SU-DHL-6 (cell line): ENCODE measurements around the gene ZNF135.

Experiments
- EZH2phosphoT487 ChIP-seq: fragments of 200-600 bp; sonication (generic), shearing (Covaris generic); conservative IDR thresholded peaks from 2 replicates; pipeline ENCODE4 v1.6.1; 2018; ENCODE audit warnings: mild to moderate bottlenecking, antibody characterized with exemption, low read length, moderate library complexity, mixed read lengths
- TF ChIP-seq, protein P1 (sequence below): fragments of 200-600 bp; sonication (generic); IDR thresholded peaks from one replicate; pipeline ENCODE4 v1.5.1; 2017; ENCODE audit warnings: antibody characterized with exemption, mild to moderate bottlenecking, low read length, moderate library complexity; ENCODE audit not compliant: insufficient read depth, poor library complexity, severe bottlenecking

DNA sequence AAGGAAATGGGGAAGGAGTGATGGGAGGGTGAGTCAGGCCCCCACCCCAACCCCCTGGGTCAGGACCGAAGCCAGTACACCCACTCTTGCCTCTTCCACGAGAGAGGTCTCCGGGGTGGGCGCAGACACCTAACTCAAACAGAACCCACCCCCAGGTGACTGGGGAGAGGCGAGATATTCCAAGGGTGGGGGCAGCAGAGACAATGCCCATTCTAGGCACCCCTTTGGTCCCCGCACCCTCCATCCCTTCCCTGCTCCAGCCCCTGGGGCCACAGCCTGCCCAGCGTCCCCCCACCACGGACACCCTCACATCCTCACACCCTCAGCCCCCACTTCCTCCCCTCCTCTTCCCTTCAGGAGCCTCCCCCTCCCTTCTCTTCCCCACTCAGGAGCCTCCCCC lies 38.3 kb downstream of the ZNF135 start:
- TF ChIP-seq, protein P1, sequence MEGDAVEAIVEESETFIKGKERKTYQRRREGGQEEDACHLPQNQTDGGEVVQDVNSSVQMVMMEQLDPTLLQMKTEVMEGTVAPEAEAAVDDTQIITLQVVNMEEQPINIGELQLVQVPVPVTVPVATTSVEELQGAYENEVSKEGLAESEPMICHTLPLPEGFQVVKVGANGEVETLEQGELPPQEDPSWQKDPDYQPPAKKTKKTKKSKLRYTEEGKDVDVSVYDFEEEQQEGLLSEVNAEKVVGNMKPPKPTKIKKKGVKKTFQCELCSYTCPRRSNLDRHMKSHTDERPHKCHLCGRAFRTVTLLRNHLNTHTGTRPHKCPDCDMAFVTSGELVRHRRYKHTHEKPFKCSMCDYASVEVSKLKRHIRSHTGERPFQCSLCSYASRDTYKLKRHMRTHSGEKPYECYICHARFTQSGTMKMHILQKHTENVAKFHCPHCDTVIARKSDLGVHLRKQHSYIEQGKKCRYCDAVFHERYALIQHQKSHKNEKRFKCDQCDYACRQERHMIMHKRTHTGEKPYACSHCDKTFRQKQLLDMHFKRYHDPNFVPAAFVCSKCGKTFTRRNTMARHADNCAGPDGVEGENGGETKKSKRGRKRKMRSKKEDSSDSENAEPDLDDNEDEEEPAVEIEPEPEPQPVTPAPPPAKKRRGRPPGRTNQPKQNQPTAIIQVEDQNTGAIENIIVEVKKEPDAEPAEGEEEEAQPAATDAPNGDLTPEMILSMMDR = no peak
- no peak for TF ChIP-seq EZH2phosphoT487
